Right lobe of liver (tissue), 6 donors: Measurements from ENCODE around the gene PCK2. TPM values are rescaled to one million over a fixed set of nuclear protein-coding genes. Genes with fewer than 3 reads are reported as not detected.
A peak's percentile ranks its signal among the peaks of the same experiment; 100 is the strongest.

Experiments used
- ATAC-seq, 4 donors: fragments of 200-7000 bp; cut with Tn5 transposase; one replicate each; pipeline ENCODE4 v1.9.1; 2020; ENCODE audit warnings: mild to moderate bottlenecking in 4 of 4, moderate library complexity in 4 of 4
- DNase-seq, 3 donors: peaks; one replicate each; pipeline ENCODE4 v3.0.0-alpha.2; 2020
- H3K27ac ChIP-seq, 3 donors: fragments of 200-600 bp; one replicate each; pipeline ENCODE4 v1.8.0; 2022
- H3K27me3 ChIP-seq, 2 donors: fragments of 200-600 bp; one replicate each; pipeline ENCODE4 v1.8.0; 2022
- H3K36me3 ChIP-seq, 4 donors: fragments of 200-600 bp; sonication (generic) in 1 of 4; one replicate each; pipeline versions ENCODE4 v1.5.1 to v1.8.0; 2017 to 2022; ENCODE audit warnings: control low read depth in 1 of 4
- H3K4me1 ChIP-seq, 4 donors: fragments of 200-600 bp; sonication (generic) in 1 of 4; one replicate each; pipeline versions ENCODE4 v1.5.1 to v1.8.0; 2017 to 2022; ENCODE audit warnings: control low read depth in 1 of 4
- H3K4me3 ChIP-seq, 3 donors: fragments of 200-600 bp; one replicate each; pipeline ENCODE4 v1.8.0; 2022
- H3K9me3 ChIP-seq, 4 donors: fragments of 200-600 bp; sonication (generic) in 1 of 4; one replicate each; pipeline versions ENCODE4 v1.5.1 to v1.8.0; 2017 to 2022; ENCODE audit warnings: control low read depth in 1 of 4
- CTCF ChIP-seq, 4 donors: fragments of 200-600 bp in 3 of 4; fragments of 450-650 bp in 1 of 4; IDR thresholded peaks; one replicate each; pipeline versions ENCODE4 v1.5.1 to v1.8.0; 2016 to 2022; ENCODE audit warnings: antibody characterized with exemption in 4 of 4, mild to moderate bottlenecking in 2 of 4
- POLR2A ChIP-seq: fragments of 450-650 bp; IDR thresholded peaks from one replicate; pipeline ENCODE4 v1.6.1; 2017; ENCODE audit warnings: antibody characterized with exemption, mild to moderate bottlenecking
- WGBS: methylation state at CpG from one replicate; pipeline ENCODE4 v1.1.6; 2018; ENCODE audit warnings: low coverage, low lambda C conversion rate; ENCODE audit not compliant: insufficient coverage; ENCODE audit errors: missing lambda C conversion rate; 5-methylcytosine and 5-hydroxymethylcytosine counted together
- intact Hi-C, 2 donors: fragments of 100-400 bp; cut with DNase I; formaldehyde crosslinking; loops; one replicate each; pipeline versions ENCODE4 v1.11.2 to v1.14.1; 2022
- total RNA-seq, 6 experiments: library from RNA; depleted of rRNA in 2 of 6; stranded (reverse); fragments of >200 nt in 2 of 6; fragmentation: NEBNext Ultra II Directional in 3 of 6; extraction: Animal tissue kit (Norgen Biotek cat#: 25700) in 3 of 6; gene quantifications; one replicate each; pipeline versions ENCODE4 v1.1.0 to v1.2.4, GENCODE V29; 2016 to 2023
- donor health status: DM: no; HTN: yes; CAD: no.
- donor health status: DM: no; HTN: no; CAD: no.
- donor health status: DM: no; HTN: no; CAD: no.
- donor health status: DM: no; HTN: yes; CAD: no.
- donor health status: DM: no; HTN: yes; CAD: no.

PCK2 gene
- total RNA-seq, 6 experiments from 2014 or later: 124 to 615 (median 240) TPM

GRCh38 chr14:24110523-24110922, 16.4 kb downstream of the PCK2 start:
- intact Hi-C loops: no loop called here
- TF ChIP-seq CTCF (IDR thresholded peaks at IDR 0.05) (no peak), POLR2A (no peak)
- no peak overlapping the region for H3K4me3 ChIP-seq
- no peaks in the 10 kb centered on the region for H3K27me3 ChIP-seq
- ATAC-seq (no peak), DNase-seq (no peak)
- H3K27ac ChIP-seq: no peak overlapping the region
- H3K4me1 ChIP-seq: peaks cover 0 to 56% (median 18%) of the 10 kb centered on the region in 4 donors
- WGBS: 26% methylated on average over 1 of the region's 1 CpG
- H3K9me3 ChIP-seq: no peaks in the 10 kb centered on the region
- H3K36me3 ChIP-seq: no peaks in the 10 kb centered on the region

- ATAC-seq (no peak), DNase-seq (no peak)
- Histone ChIP-seq H3K4me3 (peak overlapping the region; percentile 63 to 82 (median 82)), H3K27ac (peak overlapping the region; percentile 88 to 100 (median 89)), H3K27me3 (no peaks in the 10 kb centered on the region), H3K9me3 (no peaks in the 10 kb centered on the region), H3K4me1 (peaks cover 0 to 46% (median 14%) of the 10 kb centered on the region in 4 donors), H3K36me3 (peaks cover 0 to 14% (median 3%) of the 10 kb centered on the region in 4 donors)
- TF ChIP-seq POLR2A (no peak), CTCF (IDR thresholded peaks at IDR 0.05) (no peak)
- 10% methylated on average over 10 of the region's 15 CpGs for WGBS
- intact Hi-C loops: no loop called here
These were observed 19.3 kb downstream of the PCK2 start for GRCh38 chr14:24113379-24113800.

- TF ChIP-seq CTCF (IDR thresholded peaks at IDR 0.05): no peak
- TF ChIP-seq POLR2A: peak; percentile 84
- intact Hi-C loops: no loop called here
- ATAC-seq: peak; percentile 61 to 73 (median 66)
These were observed 19.9 kb downstream of the PCK2 start for GRCh38 chr14:24113801-24114531.

GRCh38 chr14:24114532-24115421, 20.7 kb downstream of the PCK2 start, which contains the start of the genes DCAF11 and NRL:
DCAF11 (plus strand) TSS chr14:24114777; CDS start chr14:24115595, 818 bp downstream.
NRL (minus strand) TSS chr14:24114949; CDS start chr14:24082848, 32,101 bp downstream.
- intact Hi-C loops: no loop called here
- TF ChIP-seq POLR2A (peak; percentile 84), CTCF (IDR thresholded peaks at IDR 0.05) (no peak)
- H3K4me3 ChIP-seq: peak within 1 kb of the TSS; percentile 63 to 82 (median 82)
- ATAC-seq (peak; percentile 82 to 93 (median 85)), DNase-seq (peak; percentile 99 to 100 (median 99))
- H3K4me1 ChIP-seq: peaks cover 0 to 34% (median 11%) of the 10 kb centered on the region in 4 donors
- H3K36me3 ChIP-seq: peaks cover 0 to 28% (median 10%) of the 10 kb centered on the region in 4 donors
- no peaks in the 10 kb centered on the region for H3K27me3 ChIP-seq
- under 1% methylated on average over 33 of the region's 65 CpGs for WGBS
- peak within 1 kb of the TSS; percentile 88 to 100 (median 89) for H3K27ac ChIP-seq
- no peaks in the 10 kb centered on the region for H3K9me3 ChIP-seq

More at GRCh38 chr14:24113801-24114531, 19.9 kb downstream of the PCK2 start:
- Histone ChIP-seq H3K9me3 (no peaks in the 10 kb centered on the region), H3K27me3 (no peaks in the 10 kb centered on the region), H3K4me1 (peaks cover 0 to 40% (median 14%) of the 10 kb centered on the region in 4 donors), H3K27ac (peak overlapping the region; percentile 88 to 100 (median 89)), H3K4me3 (peak overlapping the region; percentile 63 to 82 (median 82)), H3K36me3 (peaks cover 0 to 20% (median 5%) of the 10 kb centered on the region in 4 donors)
- peak; percentile 94 to 97 (median 97) for DNase-seq
- WGBS: 0% methylated on average over 30 of the region's 42 CpGs
